Measurements from ENCODE around the gene ADO.

The ADO gene

GRCh38 chr10:62818426-62819011 lies 14.0 kb downstream of the ADO start:
- no peak for DNase-seq

- DNase-seq, result no peak
Measured at GRCh38 chr10:62819141-62819920, 14.8 kb downstream of the ADO start.

DNA sequence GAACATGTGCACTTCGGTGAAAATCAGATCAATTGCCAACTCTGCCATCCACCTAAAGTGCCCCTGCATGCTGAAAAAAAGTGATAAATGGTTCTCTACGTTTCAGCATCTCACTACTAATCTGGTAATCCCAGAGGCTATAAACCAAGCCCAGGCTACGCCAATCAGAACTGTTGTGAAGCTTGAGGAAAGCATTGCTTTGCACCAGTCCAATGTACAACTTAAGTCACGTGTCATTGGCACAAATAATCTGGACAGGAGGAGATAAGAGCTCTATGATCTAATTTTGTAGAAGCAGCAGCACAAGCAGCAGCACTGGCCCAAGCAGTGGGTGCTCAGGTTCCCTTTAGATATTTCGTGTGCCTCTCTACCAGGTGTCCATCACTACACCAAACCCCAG lies 16.1 kb downstream of the ADO start:
- no peak for DNase-seq

- no peak for DNase-seq
Measured at GRCh38 chr10:62826273-62826672, 21.8 kb downstream of the ADO start.

- no peak for DNase-seq
Measured at GRCh38 chr10:62829622-62830021, 25.1 kb downstream of the ADO start.

- no peak for DNase-seq
Measured at GRCh38 chr10:62830679-62831078, 26.2 kb downstream of the ADO start.

- peak; percentile 63 for DNase-seq
Measured at GRCh38 chr10:62831346-62831745, 26.8 kb downstream of the ADO start.

DNA sequence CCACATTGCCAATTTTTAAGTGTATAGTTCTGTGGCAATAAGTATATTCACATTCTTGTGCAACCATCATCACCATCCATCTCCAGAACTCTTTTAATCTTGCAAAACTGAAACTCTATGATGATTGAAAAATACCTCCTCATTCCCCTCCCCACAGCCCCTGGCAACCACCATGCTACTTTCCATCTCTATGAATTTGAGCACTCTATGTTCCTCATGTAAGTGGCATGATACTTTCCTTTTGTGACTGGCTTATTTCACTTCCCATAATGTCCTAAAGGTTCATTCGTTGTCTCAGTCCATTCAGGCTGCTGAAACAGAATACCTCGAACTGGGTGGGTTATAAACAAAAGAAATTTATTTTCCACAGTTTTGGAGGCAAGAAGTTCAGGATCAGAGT lies 35.1 kb downstream of the ADO start:
- no peak for DNase-seq

GRCh38 chr10:62842983-62843382 lies 38.5 kb downstream of the ADO start:
- no peak for DNase-seq

- DNase-seq, result no peak
Measured at GRCh38 chr10:62843600-62843999, 39.1 kb downstream of the ADO start.

DNA sequence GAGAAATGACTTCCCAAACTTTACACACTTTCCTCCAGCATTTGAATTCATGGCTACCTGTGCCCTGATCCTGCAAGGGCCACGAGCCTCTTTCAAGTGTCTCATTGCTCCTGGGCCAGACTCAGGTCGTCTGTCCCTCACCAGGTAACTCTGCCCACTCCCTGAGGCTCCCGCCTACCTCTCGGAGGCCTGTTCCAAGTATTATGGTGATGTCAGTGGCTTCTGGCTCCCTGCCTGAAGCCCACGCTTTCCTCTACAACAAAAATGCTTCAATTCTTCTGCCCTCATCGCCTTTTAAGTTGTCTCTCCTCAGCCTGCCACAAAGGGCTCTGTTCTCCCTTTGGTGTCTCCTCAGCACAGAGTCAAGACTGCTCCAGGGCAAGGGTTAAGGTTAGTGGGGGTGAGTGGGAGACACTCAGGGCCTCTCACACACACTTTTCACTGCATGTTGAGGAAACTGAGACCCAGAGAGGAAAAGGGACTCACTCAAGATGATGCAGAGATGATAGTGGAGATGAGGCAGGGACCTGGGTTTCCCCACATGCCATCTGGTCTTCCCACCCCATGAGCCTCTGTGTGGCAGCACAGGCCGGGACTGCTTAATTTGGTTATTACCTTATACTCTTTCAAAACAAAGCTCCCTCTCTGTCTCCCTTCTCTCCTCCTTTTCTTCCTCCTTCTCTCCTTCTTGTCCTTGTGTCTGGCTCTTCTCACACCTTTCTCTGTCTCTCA lies 39.9 kb downstream of the ADO start:
- DNase-seq, result no peak

DNA sequence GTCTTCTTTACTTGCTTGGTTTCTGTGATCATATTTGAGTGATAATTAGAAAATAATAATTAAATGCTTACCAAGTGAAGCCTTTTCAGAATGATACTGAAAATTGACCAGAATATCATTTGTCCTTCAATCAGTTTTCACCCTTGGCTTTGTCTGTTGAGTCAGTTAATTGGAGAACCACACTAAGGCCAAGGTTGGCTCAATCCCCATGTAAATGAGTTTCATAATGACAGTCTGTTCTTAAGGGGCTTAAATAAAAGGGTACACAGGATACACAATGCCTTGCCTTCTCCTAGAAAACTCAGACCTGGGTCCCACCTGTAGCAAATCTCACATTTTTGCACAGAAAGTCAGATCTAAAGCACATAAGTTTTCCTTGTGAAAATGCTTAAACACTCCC lies 42.9 kb downstream of the ADO start:
- no peak for DNase-seq

DNA sequence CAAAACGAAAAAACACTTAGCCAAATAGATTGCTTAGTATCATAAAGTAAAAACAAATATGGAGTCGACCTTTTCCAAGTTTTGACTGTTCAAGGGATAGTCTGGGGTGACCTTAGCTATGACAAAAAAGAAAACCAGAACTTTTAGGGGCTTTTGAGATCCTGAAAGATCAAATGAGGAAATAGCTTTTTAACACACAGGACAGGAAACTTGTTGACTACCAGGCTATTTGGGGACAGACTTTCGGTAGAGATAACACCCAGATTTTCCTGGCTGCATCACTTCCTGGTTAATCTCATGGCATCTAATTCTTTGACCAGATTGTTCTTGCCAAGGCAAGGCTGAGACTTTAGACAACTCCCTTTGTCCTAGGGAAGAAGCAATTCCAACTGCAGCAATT lies 46.1 kb downstream of the ADO start:
- DNase-seq, result no peak

GRCh38 chr10:62851442-62851841 lies 46.9 kb downstream of the ADO start:
- peak; percentile 22 for DNase-seq

GRCh38 chr10:62852961-62853702 lies 48.6 kb downstream of the ADO start:
- no peak for DNase-seq

- DNase-seq, result no peak
Measured at GRCh38 chr10:62853710-62854109, 49.2 kb downstream of the ADO start.

DNA sequence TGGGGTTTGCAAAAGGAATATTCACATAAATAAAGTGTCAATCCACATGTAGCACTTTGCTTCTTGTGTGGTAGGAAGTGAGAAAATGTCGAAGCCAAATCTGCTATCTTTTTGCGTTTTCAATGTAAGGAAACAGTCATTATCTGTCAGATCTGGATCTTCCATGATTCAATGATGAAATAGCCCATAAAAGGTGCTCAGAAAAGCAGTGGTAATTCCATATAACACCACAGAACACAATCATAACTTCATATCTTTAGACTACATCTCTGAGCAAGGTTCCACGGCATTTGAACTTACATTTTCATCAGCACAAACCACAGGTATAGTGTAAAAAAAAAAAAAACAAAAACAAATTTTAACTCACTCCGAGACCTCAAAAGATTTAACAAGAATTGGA lies 51.5 kb downstream of the ADO start:
- no peak for DNase-seq
